Measurements from ENCODE around the gene RETSAT.

- TF ChIP-seq POLR2A (IDR thresholded peaks at IDR 0.05) (no peak), CTCF (IDR thresholded peaks at IDR 0.05) (no peak)
Measured at GRCh38 chr2:85385746-85386145, 31.4 kb upstream of the RETSAT start.

All from heart left ventricle (tissue), 13 donors.